ENCODE data around the gene NCAPG2.
A peak's percentile ranks its signal among the peaks of the same experiment; 100 is the strongest.
"Not testable (repeated sequence)": the region's sequence is repeated elsewhere in the genome, so short reads cannot be mapped to it uniquely, and the experiment has no call there.

The NCAPG2 gene

DNA sequence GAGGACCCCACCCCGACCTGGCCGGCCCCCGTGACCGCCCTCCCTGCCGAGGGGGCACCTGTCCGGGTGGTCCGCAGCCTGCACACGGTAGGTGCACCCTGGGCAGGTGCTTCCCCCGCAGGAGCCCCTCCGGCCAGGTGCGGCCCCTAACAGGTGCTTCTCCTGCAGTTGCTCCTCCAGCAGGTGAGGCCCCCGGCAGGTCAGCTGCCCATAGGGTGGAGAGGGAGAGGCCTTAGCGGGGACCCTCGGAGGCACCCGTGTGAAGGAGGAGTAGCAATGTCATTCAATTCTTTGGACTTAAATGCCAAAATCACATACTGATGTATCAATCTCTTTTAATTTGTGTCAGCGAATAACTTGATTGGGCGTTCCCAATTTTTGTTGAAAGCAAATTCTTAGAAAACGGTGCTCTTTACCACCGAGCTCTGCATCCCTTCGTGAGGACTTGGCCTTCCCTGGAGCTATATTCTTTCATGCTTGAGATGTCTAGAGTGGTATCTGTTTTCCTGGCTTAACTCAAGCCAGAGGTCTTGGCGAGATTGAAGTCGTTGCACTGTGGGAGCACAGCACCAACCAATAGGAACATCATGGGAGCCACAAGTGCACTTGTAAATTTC lies 738 bp upstream of the NCAPG2 start:
- no peak for DNase-seq (ENCODE audit: low spot score)
- Histone ChIP-seq H3K27ac (ENCODE audit: poor library complexity, severe bottlenecking) (peak overlapping the region; percentile 31), H3K4me3 (ENCODE audit: severe bottlenecking) (peak overlapping the region; percentile 95), H3K36me3 (ENCODE audit: low read depth) (peaks cover 29% of the 10 kb centered on the region), H3K27me3 (ENCODE audit: insufficient read depth, poor library complexity, severe bottlenecking) (no peaks in the 10 kb centered on the region), H3K9me3 (ENCODE audit: severe bottlenecking) (no peaks in the 10 kb centered on the region), H3K4me1 (ENCODE audit: insufficient read depth, poor library complexity, severe bottlenecking) (peaks cover 15% of the 10 kb centered on the region)
- ATAC-seq (ENCODE audit: low read depth) = peak; percentile 3
- TF ChIP-seq, protein P1, sequence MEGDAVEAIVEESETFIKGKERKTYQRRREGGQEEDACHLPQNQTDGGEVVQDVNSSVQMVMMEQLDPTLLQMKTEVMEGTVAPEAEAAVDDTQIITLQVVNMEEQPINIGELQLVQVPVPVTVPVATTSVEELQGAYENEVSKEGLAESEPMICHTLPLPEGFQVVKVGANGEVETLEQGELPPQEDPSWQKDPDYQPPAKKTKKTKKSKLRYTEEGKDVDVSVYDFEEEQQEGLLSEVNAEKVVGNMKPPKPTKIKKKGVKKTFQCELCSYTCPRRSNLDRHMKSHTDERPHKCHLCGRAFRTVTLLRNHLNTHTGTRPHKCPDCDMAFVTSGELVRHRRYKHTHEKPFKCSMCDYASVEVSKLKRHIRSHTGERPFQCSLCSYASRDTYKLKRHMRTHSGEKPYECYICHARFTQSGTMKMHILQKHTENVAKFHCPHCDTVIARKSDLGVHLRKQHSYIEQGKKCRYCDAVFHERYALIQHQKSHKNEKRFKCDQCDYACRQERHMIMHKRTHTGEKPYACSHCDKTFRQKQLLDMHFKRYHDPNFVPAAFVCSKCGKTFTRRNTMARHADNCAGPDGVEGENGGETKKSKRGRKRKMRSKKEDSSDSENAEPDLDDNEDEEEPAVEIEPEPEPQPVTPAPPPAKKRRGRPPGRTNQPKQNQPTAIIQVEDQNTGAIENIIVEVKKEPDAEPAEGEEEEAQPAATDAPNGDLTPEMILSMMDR (IDR thresholded peaks at IDR 0.05; ENCODE audit: poor library complexity, severe bottlenecking) = no peak

DNA sequence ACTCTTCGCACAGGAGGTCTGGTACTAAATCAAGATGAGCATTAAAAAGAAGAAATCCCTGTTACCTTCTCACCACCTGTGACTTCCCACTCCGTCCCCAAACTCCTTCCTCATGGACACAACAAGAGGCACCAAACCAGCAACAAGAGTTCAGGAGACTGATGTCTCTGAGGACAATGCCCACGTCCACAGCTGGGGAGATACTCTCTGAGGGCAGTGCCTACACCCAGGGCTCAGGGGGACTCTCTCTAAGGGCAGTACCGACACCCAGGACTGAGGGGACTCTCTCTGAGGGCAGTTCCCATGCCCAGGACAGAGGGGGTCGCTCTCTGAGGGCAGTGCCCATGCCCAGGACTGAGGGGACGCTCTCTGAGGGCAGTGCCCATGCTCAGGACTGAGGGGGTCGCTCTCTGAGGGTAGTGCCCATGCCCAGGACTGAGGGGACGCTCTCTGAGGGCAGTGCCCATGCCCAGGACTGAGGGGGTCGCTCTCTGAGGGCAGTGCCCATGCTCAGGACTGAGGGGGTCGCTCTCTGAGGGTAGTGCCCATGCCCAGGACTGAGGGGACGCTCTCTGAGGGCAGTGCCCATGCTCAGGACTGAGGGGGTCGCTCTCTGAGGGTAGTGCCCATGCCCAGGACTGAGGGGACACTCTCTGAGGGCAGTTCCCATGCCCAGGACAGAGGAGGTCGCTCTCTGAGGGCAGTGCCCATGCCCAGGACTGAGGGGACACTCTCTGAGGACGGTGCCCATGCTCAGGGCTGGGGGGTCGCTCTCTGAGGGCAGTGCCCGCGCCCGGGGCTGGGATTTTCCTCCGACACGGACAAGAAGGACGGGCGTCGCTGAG lies 703 bp downstream of the NCAPG2 start:
- DNase-seq (ENCODE audit: low spot score); ATAC-seq (ENCODE audit: low read depth); H3K9me3 ChIP-seq (ENCODE audit: severe bottlenecking); H3K27me3 ChIP-seq (ENCODE audit: insufficient read depth, poor library complexity, severe bottlenecking): not testable (repeated sequence)
- peak overlapping the region; percentile 31 for H3K27ac ChIP-seq (ENCODE audit: poor library complexity, severe bottlenecking)
- H3K4me3 ChIP-seq (ENCODE audit: severe bottlenecking) = peak overlapping the region; percentile 95
- peaks cover 43% of the 10 kb centered on the region for H3K36me3 ChIP-seq (ENCODE audit: low read depth)
- peaks cover 14% of the 10 kb centered on the region for H3K4me1 ChIP-seq (ENCODE audit: insufficient read depth, poor library complexity, severe bottlenecking)

- Histone ChIP-seq H3K9me3 (ENCODE audit: severe bottlenecking) (no peaks in the 10 kb centered on the region), H3K36me3 (ENCODE audit: low read depth) (peaks cover 49% of the 10 kb centered on the region), H3K27me3 (ENCODE audit: insufficient read depth, poor library complexity, severe bottlenecking) (no peaks in the 10 kb centered on the region), H3K4me3 (ENCODE audit: severe bottlenecking) (peak overlapping the region; percentile 21), H3K4me1 (ENCODE audit: insufficient read depth, poor library complexity, severe bottlenecking) (peaks cover 14% of the 10 kb centered on the region), H3K27ac (ENCODE audit: poor library complexity, severe bottlenecking) (no peak overlapping the region)
- ATAC-seq (ENCODE audit: low read depth) = no peak
- no peak for DNase-seq (ENCODE audit: low spot score)
- TF ChIP-seq, protein P1 (IDR thresholded peaks at IDR 0.05; ENCODE audit: poor library complexity, severe bottlenecking) = no peak
Observed at GRCh38 chr7:158702944-158703343, 1.7 kb downstream of the NCAPG2 start.

GRCh38 chr7:158702196-158702595 lies 2.4 kb downstream of the NCAPG2 start:
- H3K4me1 ChIP-seq (ENCODE audit: insufficient read depth, poor library complexity, severe bottlenecking) = peaks cover 14% of the 10 kb centered on the region
- no peak overlapping the region for H3K27ac ChIP-seq (ENCODE audit: poor library complexity, severe bottlenecking)
- no peak for DNase-seq (ENCODE audit: low spot score)
- no peaks in the 10 kb centered on the region for H3K9me3 ChIP-seq (ENCODE audit: severe bottlenecking)
- peaks cover 55% of the 10 kb centered on the region for H3K36me3 ChIP-seq (ENCODE audit: low read depth)
- no peak for ATAC-seq (ENCODE audit: low read depth)
- H3K27me3 ChIP-seq (ENCODE audit: insufficient read depth, poor library complexity, severe bottlenecking) = no peaks in the 10 kb centered on the region
- TF ChIP-seq, protein P1 (IDR thresholded peaks at IDR 0.05; ENCODE audit: poor library complexity, severe bottlenecking) = no peak
- no peak overlapping the region for H3K4me3 ChIP-seq (ENCODE audit: severe bottlenecking)

DNA sequence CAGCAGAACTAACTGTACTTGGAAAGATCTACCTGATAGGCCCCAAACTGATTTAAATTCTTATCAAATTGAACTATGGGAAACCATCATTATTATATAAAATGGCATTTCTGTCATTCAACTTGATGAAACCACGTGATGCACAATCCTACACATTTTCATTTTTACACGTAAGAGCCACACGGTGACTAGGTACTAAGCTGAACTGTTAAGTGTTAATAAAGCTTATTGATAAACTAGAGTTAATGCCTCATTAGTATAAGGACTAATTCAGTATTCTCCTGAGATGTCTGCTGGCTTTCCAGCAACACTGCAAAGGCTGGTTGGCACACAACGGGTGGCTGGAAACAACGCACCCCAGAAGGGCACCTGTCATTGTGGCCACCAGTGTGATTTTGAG lies 4.6 kb downstream of the NCAPG2 start:
- TF ChIP-seq, protein P1 (IDR thresholded peaks at IDR 0.05; ENCODE audit: poor library complexity, severe bottlenecking) = no peak
- H3K36me3 ChIP-seq (ENCODE audit: low read depth) = peaks cover 71% of the 10 kb centered on the region
- ATAC-seq (ENCODE audit: low read depth) = no peak
- DNase-seq (ENCODE audit: low spot score) = no peak
- H3K9me3 ChIP-seq (ENCODE audit: severe bottlenecking) = no peaks in the 10 kb centered on the region
- no peak overlapping the region for H3K27ac ChIP-seq (ENCODE audit: poor library complexity, severe bottlenecking)
- H3K4me1 ChIP-seq (ENCODE audit: insufficient read depth, poor library complexity, severe bottlenecking) = peaks cover 14% of the 10 kb centered on the region
- H3K27me3 ChIP-seq (ENCODE audit: insufficient read depth, poor library complexity, severe bottlenecking) = no peaks in the 10 kb centered on the region
- no peak overlapping the region for H3K4me3 ChIP-seq (ENCODE audit: severe bottlenecking)
